Neural progenitor cell (in vitro differentiated cells): ENCODE data around the gene IFNA4. TPM values are rescaled to one million over a fixed set of nuclear protein-coding genes. Genes with fewer than 3 reads are reported as not detected.
A peak's percentile ranks its signal among the peaks of the same experiment; 100 is the strongest.
"Not testable (repeated sequence)": the region's sequence is repeated elsewhere in the genome, so short reads cannot be mapped to it uniquely, and the experiment has no call there.

ENCODE experiments used
- DNase-seq: peaks from one replicate; pipeline ENCODE4 v3.0.0-alpha.2; 2016; ENCODE audit warnings: low spot score
- H2AFZ ChIP-seq: fragments of 200-600 bp; sonication (generic); replicated peaks from 2 replicates; pipeline ENCODE4 v1.6.1; 2016; ENCODE audit warnings: antibody characterized with exemption
- H3F3A ChIP-seq: fragments of 200-600 bp; sonication (generic); 2 replicates; pipeline ENCODE4 v1.6.1; 2016; ENCODE audit warnings: antibody characterized with exemption, low read depth
- H3K27ac ChIP-seq: fragments of 200-600 bp; sonication (generic); 2 replicates; pipeline ENCODE4 v1.5.1; 2016; ENCODE audit warnings: mild to moderate bottlenecking
- H3K27me3 ChIP-seq: fragments of 200-600 bp; sonication (generic); 2 replicates; pipeline ENCODE4 v1.6.1; 2016; ENCODE audit warnings: mild to moderate bottlenecking, moderate library complexity
- H3K36me3 ChIP-seq: fragments of 200-600 bp; sonication (generic); 2 replicates; pipeline ENCODE4 v1.5.1; 2016
- H3K4me1 ChIP-seq: fragments of 200-600 bp; sonication (generic); 2 replicates; pipeline ENCODE4 v1.6.1; 2016; ENCODE audit warnings: mixed run types
- H3K4me2 ChIP-seq: fragments of 200-600 bp; sonication (generic); 2 replicates; pipeline ENCODE4 v1.6.1; 2016
- H3K4me3 ChIP-seq: fragments of 200-600 bp; sonication (generic); 2 replicates; pipeline ENCODE4 v1.5.1; 2016
- H3K79me2 ChIP-seq: fragments of 200-600 bp; sonication (generic); 2 replicates; pipeline ENCODE4 v1.6.1; 2016; ENCODE audit warnings: low read depth
- H3K9ac ChIP-seq: fragments of 200-600 bp; sonication (generic); 2 replicates; pipeline ENCODE4 v1.6.1; 2016
- H3K9me3 ChIP-seq: fragments of 200-600 bp; sonication (generic); 2 replicates; pipeline ENCODE4 v1.5.1; 2016; ENCODE audit warnings: low read depth
- H4K20me1 ChIP-seq: fragments of 200-600 bp; sonication (generic); 2 replicates; pipeline ENCODE4 v1.6.1; 2016; ENCODE audit warnings: low read depth
- H3K27ac Mint-ChIP-seq: 3 replicates; pipeline ENCODE4 v1.8.0; 2021; ENCODE audit warnings: mixed read lengths
- H3K27me3 Mint-ChIP-seq: 2 replicates; pipeline ENCODE4 v1.8.0; 2022; ENCODE audit warnings: low read depth, mild to moderate bottlenecking, inconsistent platforms, moderate library complexity, mixed read lengths; ENCODE audit not compliant: insufficient read depth
- H3K36me3 Mint-ChIP-seq: 3 replicates; pipeline ENCODE4 v1.8.0; 2021; ENCODE audit warnings: mixed read lengths
- H3K4me1 Mint-ChIP-seq: 3 replicates; pipeline ENCODE4 v1.8.0; 2021; ENCODE audit warnings: mixed read lengths
- H3K4me3 Mint-ChIP-seq: 3 replicates; pipeline ENCODE4 v1.8.0; 2021; ENCODE audit warnings: mild to moderate bottlenecking, moderate library complexity, mixed read lengths
- H3K9me3 Mint-ChIP-seq: 3 replicates; pipeline ENCODE4 v1.8.0; 2020; ENCODE audit warnings: mixed read lengths
- EZH2 ChIP-seq: fragments of 200-600 bp; sonication (generic); IDR thresholded peaks from 2 replicates; pipeline ENCODE4 v1.6.1; 2017; ENCODE audit warnings: antibody characterized with exemption, mild to moderate bottlenecking, moderate library complexity
- EZH2phosphoT487 ChIP-seq: fragments of 200-600 bp; sonication (generic); IDR thresholded peaks from 2 replicates; pipeline ENCODE4 v1.6.1; 2017; ENCODE audit warnings: antibody characterized with exemption
- total RNA-seq: library from RNA; depleted of rRNA; stranded (reverse); fragments of >200 nt; gene quantifications from 2 replicates; pipeline ENCODE4 v1.2.3, GENCODE V29; 2015; ENCODE audit warnings: low replicate concordance
- TF ChIP-seq, protein P1 (sequence below): fragments of 200-600 bp; sonication (generic); IDR thresholded peaks from 2 replicates; pipeline ENCODE4 v1.5.1; 2017; ENCODE audit warnings: antibody characterized with exemption, mild to moderate bottlenecking

Gene IFNA4
- total RNA-seq, 1 donor from 2014 or later = not detected

DNA sequence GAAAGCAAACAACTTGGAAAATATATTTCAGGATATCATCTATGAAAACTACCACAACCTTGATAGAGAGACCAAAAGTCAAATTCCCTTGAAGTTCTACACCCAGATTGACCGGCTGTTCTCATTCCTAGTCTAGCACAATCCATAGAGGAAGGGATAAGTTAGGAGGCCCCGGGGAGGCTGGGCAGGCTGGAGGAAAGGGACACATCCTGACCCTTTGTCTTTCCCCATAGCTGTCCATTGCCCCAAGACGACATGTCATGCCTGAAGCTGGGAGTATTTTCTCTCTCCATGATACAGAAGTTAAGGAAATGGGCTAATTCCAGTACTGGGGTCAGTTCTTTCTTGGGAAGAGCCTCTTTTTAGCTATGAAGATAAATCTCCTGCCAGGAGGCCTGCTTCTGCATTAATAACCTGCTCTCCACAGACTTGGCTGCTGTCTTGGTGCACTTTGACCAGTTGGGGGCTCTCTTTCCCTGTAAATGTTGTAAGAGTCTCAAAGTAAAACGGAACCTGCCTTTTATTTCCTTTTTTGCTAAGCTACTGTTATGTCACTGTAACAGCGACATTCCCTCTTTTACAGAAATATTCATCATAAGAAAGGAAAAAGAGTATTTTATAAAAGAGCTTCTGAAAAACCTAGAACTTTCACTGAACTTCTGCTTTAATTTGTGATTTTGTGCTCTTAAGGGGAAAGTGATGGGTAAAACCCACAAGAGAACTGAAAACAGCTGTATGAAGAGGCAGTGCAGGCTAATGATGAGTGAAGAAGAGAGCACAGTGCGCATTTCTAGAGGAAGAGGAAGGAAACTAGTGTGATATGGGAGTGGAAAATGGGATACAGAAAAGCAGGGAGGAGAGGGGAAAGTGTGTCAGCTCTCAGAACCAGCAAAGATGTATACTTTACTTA, 7.7 kb upstream of the IFNA4 start:
- DNase-seq = peak; percentile 28
- H3K27ac ChIP-seq = not testable (repeated sequence)

DNA sequence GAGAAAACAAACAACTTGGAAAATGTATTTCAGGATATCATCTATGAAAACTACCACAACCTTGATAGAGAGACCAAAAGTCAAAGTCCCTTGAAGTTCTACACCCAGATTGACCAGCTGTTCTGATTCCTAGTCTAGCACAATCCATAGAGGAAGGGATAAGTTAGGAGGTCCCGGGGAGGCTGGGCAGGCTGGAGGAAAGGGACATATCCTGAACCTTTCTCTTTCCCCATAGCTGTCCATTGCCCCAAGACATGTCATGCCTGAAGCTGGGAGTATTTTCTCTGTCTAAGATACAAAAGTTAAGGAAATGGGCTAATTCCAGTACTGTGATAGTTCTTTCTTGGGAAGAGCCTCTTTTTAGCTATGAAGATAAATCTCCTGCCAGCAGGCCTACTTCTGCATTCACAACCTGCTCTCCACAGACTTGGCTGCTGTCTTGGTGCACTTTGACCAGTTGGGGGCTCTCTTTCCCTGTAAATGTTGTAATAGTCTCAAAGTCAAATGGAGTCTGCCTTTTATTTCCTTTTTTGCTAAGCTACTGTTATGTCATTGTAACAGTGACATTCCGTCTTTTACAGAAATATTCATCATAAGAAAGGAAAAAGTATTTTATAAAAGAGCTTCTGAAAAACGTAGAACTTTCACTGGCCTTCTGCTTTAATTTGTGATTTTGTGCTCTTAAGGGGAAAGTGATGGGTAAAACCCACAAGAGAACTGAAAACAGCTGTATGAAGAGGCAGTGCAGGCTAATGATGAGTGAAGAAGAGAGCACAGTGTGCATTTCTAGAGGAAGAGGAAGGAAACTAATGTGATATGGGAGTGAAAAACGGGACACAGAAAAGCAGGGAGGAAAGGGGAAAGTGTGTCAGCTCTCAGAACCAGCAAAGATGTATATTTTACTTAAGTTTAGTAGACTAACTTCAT, 4.3 kb downstream of the IFNA4 start:
- H3K36me3 ChIP-seq, H3K79me2 ChIP-seq, H3K4me1 ChIP-seq, H3K4me3 ChIP-seq, H3K9ac ChIP-seq, H3K9me3 ChIP-seq, H4K20me1 ChIP-seq, H2AFZ ChIP-seq, H3K27ac Mint-ChIP-seq, H3K27me3 Mint-ChIP-seq, H3F3A ChIP-seq, H3K4me2 ChIP-seq, H3K36me3 Mint-ChIP-seq, H3K27me3 ChIP-seq, H3K4me3 Mint-ChIP-seq, H3K4me1 Mint-ChIP-seq, H3K27ac ChIP-seq, H3K9me3 Mint-ChIP-seq: not testable (repeated sequence)
- TF ChIP-seq, protein P1, sequence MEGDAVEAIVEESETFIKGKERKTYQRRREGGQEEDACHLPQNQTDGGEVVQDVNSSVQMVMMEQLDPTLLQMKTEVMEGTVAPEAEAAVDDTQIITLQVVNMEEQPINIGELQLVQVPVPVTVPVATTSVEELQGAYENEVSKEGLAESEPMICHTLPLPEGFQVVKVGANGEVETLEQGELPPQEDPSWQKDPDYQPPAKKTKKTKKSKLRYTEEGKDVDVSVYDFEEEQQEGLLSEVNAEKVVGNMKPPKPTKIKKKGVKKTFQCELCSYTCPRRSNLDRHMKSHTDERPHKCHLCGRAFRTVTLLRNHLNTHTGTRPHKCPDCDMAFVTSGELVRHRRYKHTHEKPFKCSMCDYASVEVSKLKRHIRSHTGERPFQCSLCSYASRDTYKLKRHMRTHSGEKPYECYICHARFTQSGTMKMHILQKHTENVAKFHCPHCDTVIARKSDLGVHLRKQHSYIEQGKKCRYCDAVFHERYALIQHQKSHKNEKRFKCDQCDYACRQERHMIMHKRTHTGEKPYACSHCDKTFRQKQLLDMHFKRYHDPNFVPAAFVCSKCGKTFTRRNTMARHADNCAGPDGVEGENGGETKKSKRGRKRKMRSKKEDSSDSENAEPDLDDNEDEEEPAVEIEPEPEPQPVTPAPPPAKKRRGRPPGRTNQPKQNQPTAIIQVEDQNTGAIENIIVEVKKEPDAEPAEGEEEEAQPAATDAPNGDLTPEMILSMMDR = peak; percentile 73
- peak; percentile 28 for DNase-seq

More for the DNA sequence above, 7.7 kb upstream of the IFNA4 start:
- not testable (repeated sequence) for H3K4me1 Mint-ChIP-seq, H3K9ac ChIP-seq, H3K27ac Mint-ChIP-seq, H3K27me3 ChIP-seq, H3K4me3 Mint-ChIP-seq, H4K20me1 ChIP-seq, H3K36me3 Mint-ChIP-seq, H3K9me3 Mint-ChIP-seq, H3K4me1 ChIP-seq, H3K36me3 ChIP-seq, H3K79me2 ChIP-seq, H3K27me3 Mint-ChIP-seq, H3K9me3 ChIP-seq, H3K4me2 ChIP-seq, H3K4me3 ChIP-seq, H3F3A ChIP-seq
- TF ChIP-seq, protein P1 = peak; percentile 75
- peak overlapping the region; percentile 86 for H2AFZ ChIP-seq

DNA sequence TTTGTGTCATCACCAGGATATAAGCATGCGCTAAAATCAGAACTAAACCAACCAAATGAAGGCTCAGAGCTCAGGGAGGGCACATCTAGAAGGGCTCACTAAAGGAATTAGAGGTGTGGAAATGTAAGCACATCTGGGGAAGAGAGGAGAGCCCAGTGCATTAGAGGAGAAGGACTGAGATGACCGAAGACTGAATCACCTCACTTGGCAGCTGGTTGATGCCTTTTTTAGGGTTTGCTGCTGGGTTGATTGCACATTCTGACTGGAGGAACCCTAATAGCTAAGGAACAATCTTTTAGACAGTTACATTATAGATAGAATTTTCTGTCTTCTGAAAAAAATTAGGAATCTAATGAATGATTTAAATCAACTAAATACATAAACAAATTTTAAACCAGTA, 12.7 kb downstream of the IFNA4 start:
- Histone ChIP-seq H3K36me3 (no peaks in the 10 kb centered on the region), H3K4me1 (no peaks in the 10 kb centered on the region), H3K4me3 (no peak overlapping the region), H2AFZ (no peak overlapping the region), H4K20me1 (no peaks in the 10 kb centered on the region), H3K27me3 (peaks cover 25% of the 10 kb centered on the region), H3K4me2 (no peak overlapping the region), H3K9me3 (no peaks in the 10 kb centered on the region), H3F3A (no peaks in the 10 kb centered on the region), H3K9ac (no peak overlapping the region), H3K27ac (no peak overlapping the region), H3K79me2 (no peaks in the 10 kb centered on the region)
- Mint-ChIP-seq H3K27me3 (peaks cover 4% of the 10 kb centered on the region), H3K4me3 (no peak overlapping the region), H3K9me3 (no peaks in the 10 kb centered on the region), H3K27ac (no peak overlapping the region), H3K36me3 (no peaks in the 10 kb centered on the region), H3K4me1 (no peaks in the 10 kb centered on the region)
- no peak for DNase-seq
- TF ChIP-seq, protein P1 = no peak
- TF ChIP-seq EZH2 (no peak), EZH2phosphoT487 (no peak)
